ENCODE data around the gene ERI3.

The ERI3 gene

GRCh38 chr1:44346184-44346583 is 8.9 kb downstream of the ERI3 start:
- TF ChIP-seq EZH2phosphoT487 (conservative IDR thresholded peaks at IDR 0.05; ENCODE audit: low read length): no peak
- TF ChIP-seq, protein P1, sequence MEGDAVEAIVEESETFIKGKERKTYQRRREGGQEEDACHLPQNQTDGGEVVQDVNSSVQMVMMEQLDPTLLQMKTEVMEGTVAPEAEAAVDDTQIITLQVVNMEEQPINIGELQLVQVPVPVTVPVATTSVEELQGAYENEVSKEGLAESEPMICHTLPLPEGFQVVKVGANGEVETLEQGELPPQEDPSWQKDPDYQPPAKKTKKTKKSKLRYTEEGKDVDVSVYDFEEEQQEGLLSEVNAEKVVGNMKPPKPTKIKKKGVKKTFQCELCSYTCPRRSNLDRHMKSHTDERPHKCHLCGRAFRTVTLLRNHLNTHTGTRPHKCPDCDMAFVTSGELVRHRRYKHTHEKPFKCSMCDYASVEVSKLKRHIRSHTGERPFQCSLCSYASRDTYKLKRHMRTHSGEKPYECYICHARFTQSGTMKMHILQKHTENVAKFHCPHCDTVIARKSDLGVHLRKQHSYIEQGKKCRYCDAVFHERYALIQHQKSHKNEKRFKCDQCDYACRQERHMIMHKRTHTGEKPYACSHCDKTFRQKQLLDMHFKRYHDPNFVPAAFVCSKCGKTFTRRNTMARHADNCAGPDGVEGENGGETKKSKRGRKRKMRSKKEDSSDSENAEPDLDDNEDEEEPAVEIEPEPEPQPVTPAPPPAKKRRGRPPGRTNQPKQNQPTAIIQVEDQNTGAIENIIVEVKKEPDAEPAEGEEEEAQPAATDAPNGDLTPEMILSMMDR (IDR thresholded peaks at IDR 0.05; ENCODE audit: insufficient read depth, low read length, poor library complexity, severe bottlenecking): no peak
- H3F3A ChIP-seq (ENCODE audit: insufficient read depth): no peaks in the 10 kb centered on the region
- H3K4me3 ChIP-seq (ENCODE audit: insufficient read depth, low read length, poor library complexity, severe bottlenecking): no peak overlapping the region
- no peaks in the 10 kb centered on the region for H3K27me3 ChIP-seq (ENCODE audit: low read length)
- no peaks in the 10 kb centered on the region; the same call in 1 of the 2 replicates for H4K20me1 ChIP-seq (ENCODE audit: low read depth, low read length)
- no peaks in the 10 kb centered on the region for H3K36me3 ChIP-seq (ENCODE audit: low read length)
- peaks cover 13% of the 10 kb centered on the region; the same call in 1 of the 2 replicates for H3K79me2 ChIP-seq (ENCODE audit: insufficient read depth, low read length)
- no peak overlapping the region for H3K9ac ChIP-seq (ENCODE audit: low read length)
- H2AFZ ChIP-seq (ENCODE audit: low read depth, low read length, severe bottlenecking): no peak overlapping the region
- no peak overlapping the region for H3K4me2 ChIP-seq (ENCODE audit: low read depth, low read length, poor library complexity, severe bottlenecking)
- no peaks in the 10 kb centered on the region for H3K9me2 ChIP-seq (replicated peaks; ENCODE audit: insufficient read depth, low read length)
- no peak overlapping the region for H3K27ac ChIP-seq (ENCODE audit: low read depth, low read length)
- no peaks in the 10 kb centered on the region for H3K9me3 ChIP-seq (ENCODE audit: insufficient read depth, low read length)

GRCh38 chr1:44345187-44345775 is 9.8 kb downstream of the ERI3 start:
- Histone ChIP-seq H3K4me3 (ENCODE audit: insufficient read depth, low read length, poor library complexity, severe bottlenecking) (no peak overlapping the region), H3K9me3 (ENCODE audit: insufficient read depth, low read length) (no peaks in the 10 kb centered on the region), H3K9ac (ENCODE audit: low read length) (no peak overlapping the region), H3K79me2 (ENCODE audit: insufficient read depth, low read length) (peaks cover 15% of the 10 kb centered on the region; the same call in 1 of the 2 replicates), H4K20me1 (ENCODE audit: low read depth, low read length) (no peaks in the 10 kb centered on the region; the same call in 1 of the 2 replicates), H3F3A (ENCODE audit: insufficient read depth) (no peaks in the 10 kb centered on the region), H3K9me2 (replicated peaks; ENCODE audit: insufficient read depth, low read length) (no peaks in the 10 kb centered on the region), H3K27me3 (ENCODE audit: low read length) (no peaks in the 10 kb centered on the region), H3K27ac (ENCODE audit: low read depth, low read length) (no peak overlapping the region), H2AFZ (ENCODE audit: low read depth, low read length, severe bottlenecking) (no peak overlapping the region), H3K36me3 (ENCODE audit: low read length) (no peaks in the 10 kb centered on the region), H3K4me2 (ENCODE audit: low read depth, low read length, poor library complexity, severe bottlenecking) (no peak overlapping the region)
- TF ChIP-seq, protein P1 (IDR thresholded peaks at IDR 0.05; ENCODE audit: insufficient read depth, low read length, poor library complexity, severe bottlenecking): no peak
- TF ChIP-seq EZH2phosphoT487 (conservative IDR thresholded peaks at IDR 0.05; ENCODE audit: low read length): no peak

DNA sequence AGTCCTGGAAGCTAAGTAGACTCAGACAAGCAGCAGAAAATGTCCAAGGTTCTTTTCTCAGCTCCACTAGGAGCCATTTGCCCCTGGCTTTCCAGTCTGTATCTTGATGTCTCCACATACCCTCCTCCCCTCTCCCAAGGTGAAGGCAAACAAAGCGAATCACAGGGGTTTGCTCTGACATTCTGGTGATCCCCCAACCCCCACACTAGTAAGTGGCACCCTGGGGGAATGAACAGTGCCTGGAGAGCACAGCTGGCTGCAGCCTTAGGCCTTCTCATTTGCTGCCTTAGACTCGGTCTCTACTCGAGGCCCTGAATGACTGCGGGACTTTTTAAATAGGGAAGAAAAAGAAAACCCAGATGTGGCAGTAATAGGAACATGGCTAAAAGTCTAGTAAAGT is 15.3 kb downstream of the ERI3 start:
- Histone ChIP-seq H3K4me2 (ENCODE audit: low read depth, low read length, poor library complexity, severe bottlenecking) (no peak overlapping the region), H2AFZ (ENCODE audit: low read depth, low read length, severe bottlenecking) (no peak overlapping the region), H3K27me3 (ENCODE audit: low read length) (no peaks in the 10 kb centered on the region), H3K4me3 (ENCODE audit: insufficient read depth, low read length, poor library complexity, severe bottlenecking) (no peak overlapping the region), H3K9me2 (replicated peaks; ENCODE audit: insufficient read depth, low read length) (no peaks in the 10 kb centered on the region), H3K9me3 (ENCODE audit: insufficient read depth, low read length) (no peaks in the 10 kb centered on the region), H3K27ac (ENCODE audit: low read depth, low read length) (no peak overlapping the region), H3K36me3 (ENCODE audit: low read length) (no peaks in the 10 kb centered on the region), H3K79me2 (ENCODE audit: insufficient read depth, low read length) (peaks cover 10% of the 10 kb centered on the region; the same call in 1 of the 2 replicates), H3F3A (ENCODE audit: insufficient read depth) (no peaks in the 10 kb centered on the region), H3K9ac (ENCODE audit: low read length) (no peak overlapping the region), H4K20me1 (ENCODE audit: low read depth, low read length) (no peaks in the 10 kb centered on the region; the same call in 1 of the 2 replicates)
- TF ChIP-seq EZH2phosphoT487 (conservative IDR thresholded peaks at IDR 0.05; ENCODE audit: low read length): no peak
- TF ChIP-seq, protein P1 (IDR thresholded peaks at IDR 0.05; ENCODE audit: insufficient read depth, low read length, poor library complexity, severe bottlenecking): no peak

Data from SU-DHL-6 (cell line).